ENCODE results near the gene TSGA10IP. TPM values are rescaled to one million over a fixed set of nuclear protein-coding genes. Genes with fewer than 3 reads are reported as not detected.
A peak's percentile ranks its signal among the peaks of the same experiment; 100 is the strongest.

Gene TSGA10IP
- total and polyA plus RNA-seq, 2 donors (not counting 1 experiment from before 2014, with no cell fraction given): not detected

DNA sequence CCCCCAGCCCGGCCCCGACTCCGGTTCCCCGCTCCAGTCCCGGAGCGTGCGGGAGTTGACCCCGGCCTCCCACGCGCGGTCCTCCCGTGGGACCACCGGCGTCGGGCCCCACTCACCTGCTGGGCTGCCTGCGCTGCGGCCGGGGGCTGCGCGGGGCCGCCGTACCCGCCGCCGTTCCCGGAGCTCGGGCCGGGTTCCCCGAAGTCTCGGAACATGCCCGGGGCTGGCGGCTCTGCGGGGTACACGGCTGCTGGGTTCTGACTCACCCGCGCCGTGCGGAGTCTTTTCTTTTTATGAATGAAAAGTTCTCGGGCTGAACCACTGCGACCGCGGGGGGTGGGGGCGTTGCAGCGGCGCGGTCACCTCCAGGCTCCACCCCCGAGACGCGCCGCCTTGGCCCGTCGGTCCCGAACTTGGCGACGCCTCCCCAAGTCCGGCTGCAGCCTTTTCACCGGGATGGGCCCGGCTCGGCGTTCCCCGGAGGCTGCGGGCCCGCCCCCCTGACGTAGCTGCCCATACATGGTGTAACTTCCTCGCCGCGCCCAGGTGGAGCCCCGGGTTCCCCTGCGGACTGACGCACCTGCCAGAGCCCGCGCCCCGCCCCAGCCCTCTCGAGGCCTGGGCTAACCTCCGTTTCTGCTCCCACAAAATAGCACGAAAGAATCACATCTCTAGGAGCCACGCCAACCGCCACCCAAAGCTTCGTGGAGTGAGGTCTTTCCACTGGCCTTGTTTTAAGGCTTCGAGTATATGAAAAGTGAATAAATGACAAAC, 45.0 kb upstream of the TSGA10IP start, which contains the start of gene FOSL1:
Gene FOSL1, minus strand, starts transcription at position 264 of the 774 bp plus-strand sequence. Its CDS starts 49 bp downstream, at position 215.
- peak within 1 kb of the TSS; percentile 95 for H3K4me2 ChIP-seq (replicated peaks; ENCODE audit: low read depth, low read length, poor library complexity, severe bottlenecking)
- intact Hi-C loops (cut with micrococcal nuclease): loop anchor here (1.0 kb wide), 3 partner anchors 10 to 42 kb away; partner anchors contain the start of genes C11orf68, CCDC85B, CFL1 and DRAP1
- H3K27ac ChIP-seq (ENCODE audit: low read length in 2 of 2): no peak within 1 kb of the TSS
- peaks cover 0 to 10% (median 0%) of the 10 kb centered on the region in 3 donors for H3K9me3 ChIP-seq (ENCODE audit: control extremely low read depth in 1 of 3, control insufficient read depth in 2 of 3, insufficient read depth in 1 of 3, low read length in 2 of 3)
- Mint-ChIP-seq H3K9me3 (ENCODE audit: insufficient read depth) (no peaks in the 10 kb centered on the region), H3K4me3 (peak within 1 kb of the TSS; percentile 83), H3K27me3 (peaks cover 15% of the 10 kb centered on the region), H3K27ac (peak within 1 kb of the TSS; percentile 72), H3K4me1 (peaks cover 10% of the 10 kb centered on the region)
- ChIA-PET POLR2A (interaction anchor here (0.6 to 4.4 kb wide), 3 partner anchors 11 to 739 kb away, joined by 3 to 33 read pairs (median 3); partner anchors contain the start of genes CCDC85B and FIBP), CTCF (interaction anchor here (0.8 to 4.0 kb wide), 4 partner anchors 10 to 40 kb away, joined by 3 to 44 read pairs (median 12); partner anchors contain the start of genes CCDC85B, FIBP and MUS81)
- H2AFZ ChIP-seq (ENCODE audit: insufficient read depth, low read depth, low read length, poor library complexity, severe bottlenecking): peak within 1 kb of the TSS; percentile 68
- TF ChIP-seq, protein P1, sequence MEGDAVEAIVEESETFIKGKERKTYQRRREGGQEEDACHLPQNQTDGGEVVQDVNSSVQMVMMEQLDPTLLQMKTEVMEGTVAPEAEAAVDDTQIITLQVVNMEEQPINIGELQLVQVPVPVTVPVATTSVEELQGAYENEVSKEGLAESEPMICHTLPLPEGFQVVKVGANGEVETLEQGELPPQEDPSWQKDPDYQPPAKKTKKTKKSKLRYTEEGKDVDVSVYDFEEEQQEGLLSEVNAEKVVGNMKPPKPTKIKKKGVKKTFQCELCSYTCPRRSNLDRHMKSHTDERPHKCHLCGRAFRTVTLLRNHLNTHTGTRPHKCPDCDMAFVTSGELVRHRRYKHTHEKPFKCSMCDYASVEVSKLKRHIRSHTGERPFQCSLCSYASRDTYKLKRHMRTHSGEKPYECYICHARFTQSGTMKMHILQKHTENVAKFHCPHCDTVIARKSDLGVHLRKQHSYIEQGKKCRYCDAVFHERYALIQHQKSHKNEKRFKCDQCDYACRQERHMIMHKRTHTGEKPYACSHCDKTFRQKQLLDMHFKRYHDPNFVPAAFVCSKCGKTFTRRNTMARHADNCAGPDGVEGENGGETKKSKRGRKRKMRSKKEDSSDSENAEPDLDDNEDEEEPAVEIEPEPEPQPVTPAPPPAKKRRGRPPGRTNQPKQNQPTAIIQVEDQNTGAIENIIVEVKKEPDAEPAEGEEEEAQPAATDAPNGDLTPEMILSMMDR (IDR thresholded peaks at IDR 0.05): no peak
- peak; percentile 47 for TF ChIP-seq EZH2 (IDR thresholded peaks at IDR 0.05; ENCODE audit: borderline replicate concordance, insufficient read depth, low read depth, low read length, poor library complexity, severe bottlenecking)
- DNase-seq (peak; percentile 96), ATAC-seq (ENCODE audit: low read depth) (peak; percentile 95)
- peak within 1 kb of the TSS; percentile 2 to 64 (median 52) for H3K4me3 ChIP-seq (ENCODE audit: control extremely low read depth in 1 of 5, extremely low read depth in 1 of 5, insufficient read depth in 1 of 5, low read depth in 2 of 5, low read length in 4 of 5)
- no peaks in the 10 kb centered on the region for H3K36me3 ChIP-seq (replicated peaks in 1 of 2; ENCODE audit: control extremely low read depth in 1 of 2, control insufficient read depth in 1 of 2, extremely low read depth in 1 of 2, insufficient read depth in 2 of 2, low read length in 1 of 2)
- WGBS (ENCODE audit: insufficient coverage): 1% methylated on average over 75 of the region's 80 CpGs
- peak within 1 kb of the TSS; percentile 71 for H3K9ac ChIP-seq (ENCODE audit: low read length)
- no peaks in the 10 kb centered on the region for H3K79me2 ChIP-seq (ENCODE audit: control insufficient read depth, insufficient read depth, low read length)
- peaks cover 0 to 38% (median 12%) of the 10 kb centered on the region in 4 experiments for H3K27me3 ChIP-seq (replicated peaks in 1 of 4; ENCODE audit: control extremely low read depth in 1 of 4, control insufficient read depth in 3 of 4, insufficient read depth in 4 of 4, low read length in 3 of 4)
- H3K4me1 ChIP-seq (ENCODE audit: control insufficient read depth in 2 of 2, insufficient read depth in 2 of 2, low read length in 2 of 2): peaks cover 20% of the 10 kb centered on the region in 2 donors
- no peaks in the 10 kb centered on the region for H4K20me1 ChIP-seq (ENCODE audit: control insufficient read depth, insufficient read depth, low read length, poor library complexity, severe bottlenecking)

Measured in B cell (primary cell).